ENCODE results near the gene CDKAL1.

DNA sequence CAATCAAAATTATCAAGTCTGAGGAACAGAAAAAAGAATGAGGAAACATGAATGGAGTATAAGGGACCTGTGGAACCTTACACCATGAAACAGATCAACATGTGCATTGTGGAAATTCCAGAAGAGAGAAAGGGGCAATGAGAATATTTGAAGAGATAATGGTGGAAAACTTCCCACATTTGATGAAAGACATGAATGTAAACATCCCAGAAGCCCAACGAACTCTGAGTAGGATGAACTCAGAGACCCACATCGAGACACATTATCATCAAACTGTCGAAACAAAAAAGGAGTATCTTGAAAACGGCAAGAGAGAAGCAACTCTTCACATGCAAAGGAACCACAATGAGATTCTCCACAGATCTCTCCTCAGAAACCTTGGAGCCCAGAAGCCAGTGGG is 371.1 kb downstream of the CDKAL1 start:
- TF ChIP-seq, protein P1, sequence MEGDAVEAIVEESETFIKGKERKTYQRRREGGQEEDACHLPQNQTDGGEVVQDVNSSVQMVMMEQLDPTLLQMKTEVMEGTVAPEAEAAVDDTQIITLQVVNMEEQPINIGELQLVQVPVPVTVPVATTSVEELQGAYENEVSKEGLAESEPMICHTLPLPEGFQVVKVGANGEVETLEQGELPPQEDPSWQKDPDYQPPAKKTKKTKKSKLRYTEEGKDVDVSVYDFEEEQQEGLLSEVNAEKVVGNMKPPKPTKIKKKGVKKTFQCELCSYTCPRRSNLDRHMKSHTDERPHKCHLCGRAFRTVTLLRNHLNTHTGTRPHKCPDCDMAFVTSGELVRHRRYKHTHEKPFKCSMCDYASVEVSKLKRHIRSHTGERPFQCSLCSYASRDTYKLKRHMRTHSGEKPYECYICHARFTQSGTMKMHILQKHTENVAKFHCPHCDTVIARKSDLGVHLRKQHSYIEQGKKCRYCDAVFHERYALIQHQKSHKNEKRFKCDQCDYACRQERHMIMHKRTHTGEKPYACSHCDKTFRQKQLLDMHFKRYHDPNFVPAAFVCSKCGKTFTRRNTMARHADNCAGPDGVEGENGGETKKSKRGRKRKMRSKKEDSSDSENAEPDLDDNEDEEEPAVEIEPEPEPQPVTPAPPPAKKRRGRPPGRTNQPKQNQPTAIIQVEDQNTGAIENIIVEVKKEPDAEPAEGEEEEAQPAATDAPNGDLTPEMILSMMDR (IDR thresholded peaks at IDR 0.05) = no peak
- TF ChIP-seq POLR2A (IDR thresholded peaks at IDR 0.05) = no peak
- TF ChIP-seq EP300 (IDR thresholded peaks at IDR 0.05) = no peak
- no peak for TF ChIP-seq POLR2AphosphoS5 (IDR thresholded peaks at IDR 0.05)
